ENCODE results near the gene ATG7. TPM values are rescaled to one million over a fixed set of nuclear protein-coding genes. Genes with fewer than 3 reads are reported as not detected.

The ATG7 gene
- total and polyA plus RNA-seq, 4 donors: 7.4 to 53.8 (median 15.6) TPM

GRCh38 chr3:11239796-11240195 is 32.4 kb upstream of the ATG7 start:
- DNase-seq (ENCODE audit: low spot score): no peak
- H3K27me3 ChIP-seq (ENCODE audit: control insufficient read depth in 4 of 4, insufficient read depth in 4 of 4, low read length in 3 of 4): peaks cover 0 to 2% (median 0%) of the 10 kb centered on the region in 4 donors
- no peak overlapping the region for H3K27ac ChIP-seq (ENCODE audit: low read depth in 1 of 2, low read length in 2 of 2)
- H3K36me3 ChIP-seq (ENCODE audit: control insufficient read depth in 4 of 4, insufficient read depth in 3 of 4, low read depth in 1 of 4, low read length in 3 of 4): no peaks in the 10 kb centered on the region
- no peak overlapping the region for H3K9ac ChIP-seq (ENCODE audit: low read depth in 1 of 2, low read length in 2 of 2)
- no peak overlapping the region for H3K4me3 ChIP-seq (ENCODE audit: low read depth in 1 of 3, low read length in 3 of 3)
- no peaks in the 10 kb centered on the region for H3K4me1 ChIP-seq (ENCODE audit: control insufficient read depth in 4 of 4, insufficient read depth in 4 of 4, low read length in 3 of 4)
- TF ChIP-seq MAX (IDR thresholded peaks at IDR 0.05): no peak
- no peak for TF ChIP-seq NR2F2 (IDR thresholded peaks at IDR 0.05)
- TF ChIP-seq HNF4A (conservative IDR thresholded peaks at IDR 0.05): no peak
- TF ChIP-seq FOXA1 (IDR thresholded peaks at IDR 0.05): no peak
- no peak for TF ChIP-seq ZBTB33 (IDR thresholded peaks at IDR 0.05)
- TF ChIP-seq TAF1 (conservative IDR thresholded peaks at IDR 0.05): no peak
- TF ChIP-seq HNF4G (IDR thresholded peaks at IDR 0.05): no peak
- no peak for TF ChIP-seq FOXA2 (IDR thresholded peaks at IDR 0.05)
- no peak for TF ChIP-seq REST (IDR thresholded peaks at IDR 0.05)
- no peak for TF ChIP-seq YY1 (IDR thresholded peaks at IDR 0.05)
- TF ChIP-seq EGR1 (IDR thresholded peaks at IDR 0.05; ENCODE audit: low read depth in 2 of 2): no peak
- TF ChIP-seq CTCF (IDR thresholded peaks at IDR 0.05; ENCODE audit: low read depth, low read length, missing input control): no peak
- no peak for TF ChIP-seq ATF3 (IDR thresholded peaks at IDR 0.05)
- no peak for TF ChIP-seq JUND (IDR thresholded peaks at IDR 0.05)
- no peak for TF ChIP-seq RXRA (IDR thresholded peaks at IDR 0.05)
- TF ChIP-seq SP1 (IDR thresholded peaks at IDR 0.05): no peak
- no peak for TF ChIP-seq GABPA (IDR thresholded peaks at IDR 0.05 in 1 of 2, conservative IDR thresholded peaks at IDR 0.05 in 1 of 2)
- no peak for TF ChIP-seq RAD21 (IDR thresholded peaks at IDR 0.05)
- 36% methylated on average over 1 of the region's 1 CpG for WGBS
- H3K9me3 ChIP-seq (ENCODE audit: control insufficient read depth in 4 of 4, low read length in 3 of 4): no peaks in the 10 kb centered on the region
